Measurements from ENCODE around the gene CNTNAP2.

DNA sequence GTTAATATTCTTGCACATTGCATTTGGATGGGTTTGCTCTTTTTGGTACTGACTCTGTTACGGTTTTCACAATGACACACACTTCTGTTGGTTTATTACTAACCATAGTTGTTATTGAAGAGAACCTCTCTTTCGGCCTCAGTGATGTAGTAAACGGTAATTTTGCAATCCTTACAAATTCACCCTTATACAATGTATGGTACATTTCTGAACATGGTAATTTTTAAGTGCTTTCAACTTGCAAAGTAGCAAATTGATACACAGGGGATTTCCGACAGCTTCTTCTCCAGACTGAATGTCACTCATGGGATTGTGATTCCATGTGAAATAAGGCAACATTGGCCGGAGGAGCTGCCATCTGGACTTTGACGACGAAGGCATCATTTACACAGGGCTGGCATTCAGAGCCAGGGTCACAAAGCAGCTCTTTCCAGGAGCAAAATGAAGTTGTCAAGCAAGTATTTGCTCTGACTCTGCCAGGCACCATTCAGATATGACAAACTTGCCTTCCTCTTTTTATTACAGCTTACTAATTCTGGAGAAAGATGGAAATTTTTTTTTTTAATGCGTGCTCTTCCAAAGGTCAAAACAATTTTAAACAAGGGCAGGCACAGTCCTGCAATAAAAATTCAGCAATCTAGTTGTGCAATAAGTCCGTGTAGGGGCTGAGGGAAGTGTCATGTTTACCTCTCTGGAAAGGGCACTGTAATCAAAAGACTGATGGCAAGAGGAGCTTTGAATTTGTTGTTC, 1762.5 kb downstream of the CNTNAP2 start:
- TF ChIP-seq GATA2 (IDR thresholded peaks at IDR 0.05; ENCODE audit: low read depth, low read length) (no peak), GATA3 (IDR thresholded peaks at IDR 0.05; ENCODE audit: low read depth, low read length) (no peak)
